ENCODE data around the gene ERC2.

DNA sequence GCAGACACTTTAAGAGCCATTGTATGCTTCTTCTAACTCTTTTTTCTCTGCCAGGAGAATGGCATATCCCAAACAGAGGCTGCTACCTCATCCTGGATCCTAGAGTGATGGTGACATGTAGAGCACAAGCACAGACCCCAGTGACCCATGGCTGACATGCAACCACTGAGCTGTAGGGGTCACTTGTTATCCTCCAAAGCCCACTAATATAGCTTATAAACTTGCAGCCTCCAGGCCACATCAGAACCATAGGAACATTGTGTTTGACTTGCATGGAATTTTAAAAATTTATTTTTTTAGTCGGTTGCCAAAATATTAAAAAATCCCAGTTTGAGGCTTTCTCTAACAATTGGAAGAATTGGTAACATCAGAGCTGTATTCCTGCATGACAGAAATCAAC, 698.2 kb downstream of the ERC2 start:
- TF ChIP-seq, protein P1, sequence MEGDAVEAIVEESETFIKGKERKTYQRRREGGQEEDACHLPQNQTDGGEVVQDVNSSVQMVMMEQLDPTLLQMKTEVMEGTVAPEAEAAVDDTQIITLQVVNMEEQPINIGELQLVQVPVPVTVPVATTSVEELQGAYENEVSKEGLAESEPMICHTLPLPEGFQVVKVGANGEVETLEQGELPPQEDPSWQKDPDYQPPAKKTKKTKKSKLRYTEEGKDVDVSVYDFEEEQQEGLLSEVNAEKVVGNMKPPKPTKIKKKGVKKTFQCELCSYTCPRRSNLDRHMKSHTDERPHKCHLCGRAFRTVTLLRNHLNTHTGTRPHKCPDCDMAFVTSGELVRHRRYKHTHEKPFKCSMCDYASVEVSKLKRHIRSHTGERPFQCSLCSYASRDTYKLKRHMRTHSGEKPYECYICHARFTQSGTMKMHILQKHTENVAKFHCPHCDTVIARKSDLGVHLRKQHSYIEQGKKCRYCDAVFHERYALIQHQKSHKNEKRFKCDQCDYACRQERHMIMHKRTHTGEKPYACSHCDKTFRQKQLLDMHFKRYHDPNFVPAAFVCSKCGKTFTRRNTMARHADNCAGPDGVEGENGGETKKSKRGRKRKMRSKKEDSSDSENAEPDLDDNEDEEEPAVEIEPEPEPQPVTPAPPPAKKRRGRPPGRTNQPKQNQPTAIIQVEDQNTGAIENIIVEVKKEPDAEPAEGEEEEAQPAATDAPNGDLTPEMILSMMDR (IDR thresholded peaks at IDR 0.05; ENCODE audit: low read depth, low read length), result no peak
- no peak for TF ChIP-seq POLR2A (IDR thresholded peaks at IDR 0.05; ENCODE audit: extremely low read depth, insufficient read length)

Measured in NB4 (cell line).